Stimulated activated naive B cell treated with anti-CD40 and anti-IgM and Interleukin-4, amounts not matched to agents 10 μg/mL and 1 μg/mL and 100 μg/mL, for 72 hours (primary cell): ENCODE results near the gene NFIB.
A peak's percentile ranks its signal among the peaks of the same experiment; 100 is the strongest.

Experiments
- ATAC-seq, 2 donors: fragments of 150-1000 bp; cut with Tn5 transposase; replicated peaks; 2 replicates each; pipeline ENCODE4 v1.10.0; 2021; ENCODE audit warnings: moderate library complexity in 1 of 2
- DNase-seq: peaks from one replicate; pipeline ENCODE4 v3.0.0; 2021
- H3K27ac Mint-ChIP-seq: one replicate; pipeline ENCODE4 v1.8.0; 2022; ENCODE audit warnings: mild to moderate bottlenecking, mixed read lengths
- H3K27me3 Mint-ChIP-seq, 2 donors: one replicate each; pipeline ENCODE4 v1.8.0; 2022; ENCODE audit warnings: mixed read lengths in 2 of 2
- H3K36me3 Mint-ChIP-seq, 2 donors: one replicate each; pipeline ENCODE4 v1.8.0; 2022; ENCODE audit warnings: mixed read lengths in 2 of 2, mild to moderate bottlenecking in 1 of 2
- H3K4me1 Mint-ChIP-seq, 2 donors: one replicate each; pipeline ENCODE4 v1.8.0; 2022; ENCODE audit warnings: mixed read lengths in 2 of 2, mild to moderate bottlenecking in 1 of 2
- H3K4me3 Mint-ChIP-seq, 2 donors: one replicate each; pipeline ENCODE4 v1.8.0; 2022; ENCODE audit warnings: mild to moderate bottlenecking in 2 of 2, mixed read lengths in 2 of 2, moderate library complexity in 1 of 2
- H3K9me3 Mint-ChIP-seq, 2 donors: one replicate each; pipeline ENCODE4 v1.8.0; 2022; ENCODE audit warnings: mixed read lengths in 2 of 2, mild to moderate bottlenecking in 1 of 2

Gene NFIB

GRCh38 chr9:14313951-14314423 is at the start of gene NFIB:
NFIB (minus strand) TSS chr9:14314141; CDS start chr9:14313511, 630 bp downstream.
- H3K9me3 Mint-ChIP-seq = peaks cover 4% of the 10 kb centered on the region in 2 donors
- peaks cover 13 to 26% of the 10 kb centered on the region in 2 donors for H3K4me1 Mint-ChIP-seq
- peak within 1 kb of the TSS; percentile 88 for H3K27ac Mint-ChIP-seq
- H3K27me3 Mint-ChIP-seq = peaks cover 54 to 56% of the 10 kb centered on the region in 2 donors
- no peak for DNase-seq
- ATAC-seq = no peak
- H3K36me3 Mint-ChIP-seq = peaks cover 0 to 9% of the 10 kb centered on the region in 2 donors
- H3K4me3 Mint-ChIP-seq = peak within 1 kb of the TSS; percentile 88 to 89

- Mint-ChIP-seq H3K36me3 (no peaks in the 10 kb centered on the region), H3K27ac (no peak overlapping the region), H3K9me3 (peaks cover 2% of the 10 kb centered on the region in 2 donors), H3K4me3 (no peak overlapping the region), H3K4me1 (no peaks in the 10 kb centered on the region), H3K27me3 (peaks cover 4 to 14% of the 10 kb centered on the region in 2 donors)
- DNase-seq (no peak), ATAC-seq (no peak)
These were observed 48.2 kb upstream of the NFIB start for GRCh38 chr9:14362175-14362574.

GRCh38 chr9:14361074-14361473 is 47.1 kb upstream of the NFIB start:
- no peak overlapping the region for H3K4me3 Mint-ChIP-seq
- no peak overlapping the region for H3K27ac Mint-ChIP-seq
- peaks cover 6 to 14% of the 10 kb centered on the region in 2 donors for H3K27me3 Mint-ChIP-seq
- no peaks in the 10 kb centered on the region for H3K4me1 Mint-ChIP-seq
- no peaks in the 10 kb centered on the region for H3K36me3 Mint-ChIP-seq
- no peaks in the 10 kb centered on the region for H3K9me3 Mint-ChIP-seq
- DNase-seq (no peak), ATAC-seq (no peak)

GRCh38 chr9:14358523-14358922 is 44.6 kb upstream of the NFIB start:
- DNase-seq = no peak
- Mint-ChIP-seq H3K27ac (no peak overlapping the region), H3K4me3 (no peak overlapping the region), H3K9me3 (no peaks in the 10 kb centered on the region), H3K4me1 (no peaks in the 10 kb centered on the region), H3K27me3 (peaks cover 18 to 19% of the 10 kb centered on the region in 2 donors), H3K36me3 (no peaks in the 10 kb centered on the region)
- ATAC-seq = no peak

GRCh38 chr9:14356351-14357265 is 42.7 kb upstream of the NFIB start:
- Mint-ChIP-seq H3K27ac (no peak overlapping the region), H3K9me3 (no peaks in the 10 kb centered on the region), H3K27me3 (peaks cover 33 to 34% of the 10 kb centered on the region in 2 donors), H3K4me1 (no peaks in the 10 kb centered on the region), H3K36me3 (no peaks in the 10 kb centered on the region), H3K4me3 (no peak overlapping the region)
- DNase-seq (no peak), ATAC-seq (no peak)

GRCh38 chr9:14354201-14354600 is 40.3 kb upstream of the NFIB start:
- DNase-seq = no peak
- Mint-ChIP-seq H3K4me3 (no peak overlapping the region), H3K9me3 (no peaks in the 10 kb centered on the region), H3K27me3 (peaks cover 50 to 51% of the 10 kb centered on the region in 2 donors), H3K27ac (no peak overlapping the region), H3K4me1 (peaks cover 0 to 5% of the 10 kb centered on the region in 2 donors), H3K36me3 (no peaks in the 10 kb centered on the region)
- ATAC-seq = no peak

GRCh38 chr9:14353222-14354056 is 39.5 kb upstream of the NFIB start:
- DNase-seq (peak; percentile 51), ATAC-seq (peak; percentile 82 to 84)
- H3K4me3 Mint-ChIP-seq = no peak overlapping the region
- no peaks in the 10 kb centered on the region for H3K36me3 Mint-ChIP-seq
- H3K27ac Mint-ChIP-seq = no peak overlapping the region
- peaks cover 51 to 56% of the 10 kb centered on the region in 2 donors for H3K27me3 Mint-ChIP-seq
- no peaks in the 10 kb centered on the region for H3K9me3 Mint-ChIP-seq
- H3K4me1 Mint-ChIP-seq = peaks cover 4 to 9% of the 10 kb centered on the region in 2 donors

GRCh38 chr9:14352503-14352902 is 38.6 kb upstream of the NFIB start:
- Mint-ChIP-seq H3K36me3 (no peaks in the 10 kb centered on the region), H3K27ac (no peak overlapping the region), H3K27me3 (peaks cover 57 to 60% of the 10 kb centered on the region in 2 donors), H3K4me3 (no peak overlapping the region), H3K9me3 (no peaks in the 10 kb centered on the region), H3K4me1 (peaks cover 9 to 12% of the 10 kb centered on the region in 2 donors)
- DNase-seq = no peak
- ATAC-seq = no peak

- H3K36me3 Mint-ChIP-seq = no peaks in the 10 kb centered on the region
- peaks cover 64 to 72% of the 10 kb centered on the region in 2 donors for H3K27me3 Mint-ChIP-seq
These were observed 37.4 kb upstream of the NFIB start for GRCh38 chr9:14351221-14351836.

GRCh38 chr9:14350754-14351153 is 36.8 kb upstream of the NFIB start:
- Mint-ChIP-seq H3K27ac (peak overlapping the region; percentile 28), H3K4me3 (no peak overlapping the region), H3K9me3 (no peaks in the 10 kb centered on the region), H3K4me1 (peaks cover 12 to 14% of the 10 kb centered on the region in 2 donors), H3K27me3 (peaks cover 64 to 73% of the 10 kb centered on the region in 2 donors), H3K36me3 (no peaks in the 10 kb centered on the region)
- no peak for DNase-seq
- ATAC-seq = no peak

More at GRCh38 chr9:14351221-14351836, 37.4 kb upstream of the NFIB start:
- ATAC-seq (no peak), DNase-seq (no peak)
- no peak overlapping the region for H3K27ac Mint-ChIP-seq
- peaks cover 12 to 14% of the 10 kb centered on the region in 2 donors for H3K4me1 Mint-ChIP-seq
- H3K4me3 Mint-ChIP-seq = no peak overlapping the region
- H3K9me3 Mint-ChIP-seq = no peaks in the 10 kb centered on the region

- ATAC-seq = no peak
- Mint-ChIP-seq H3K9me3 (no peaks in the 10 kb centered on the region), H3K27ac (peak overlapping the region; percentile 28), H3K4me3 (no peak overlapping the region), H3K4me1 (peaks cover 12 to 14% of the 10 kb centered on the region in 2 donors), H3K27me3 (peaks cover 64 to 73% of the 10 kb centered on the region in 2 donors), H3K36me3 (no peaks in the 10 kb centered on the region)
- no peak for DNase-seq
These were observed 36.4 kb upstream of the NFIB start for GRCh38 chr9:14350349-14350728.

- Mint-ChIP-seq H3K9me3 (no peaks in the 10 kb centered on the region), H3K36me3 (peaks cover 0 to 1% of the 10 kb centered on the region in 2 donors), H3K4me1 (peaks cover 12 to 14% of the 10 kb centered on the region in 2 donors), H3K27ac (peak overlapping the region; percentile 59), H3K4me3 (no peak overlapping the region), H3K27me3 (peaks cover 59 to 73% of the 10 kb centered on the region in 2 donors)
- no peak for ATAC-seq
- no peak for DNase-seq
These were observed 35.8 kb upstream of the NFIB start for GRCh38 chr9:14349447-14350348.

- Mint-ChIP-seq H3K4me1 (peaks cover 12 to 14% of the 10 kb centered on the region in 2 donors), H3K4me3 (no peak overlapping the region), H3K9me3 (no peaks in the 10 kb centered on the region), H3K36me3 (peaks cover 0 to 1% of the 10 kb centered on the region in 2 donors), H3K27me3 (peaks cover 55 to 73% of the 10 kb centered on the region in 2 donors), H3K27ac (peak overlapping the region; percentile 63)
- DNase-seq (no peak), ATAC-seq (no peak)
These were observed 35.2 kb upstream of the NFIB start for GRCh38 chr9:14349146-14349446.
